ENCODE data around the gene CHMP4B.

Gene CHMP4B

GRCh38 chr20:33826270-33826897, 15.2 kb downstream of the CHMP4B start:
- H2BK120ac ChIP-seq (ENCODE audit: low read depth, low read length) = no peak overlapping the region
- H3K18ac ChIP-seq (ENCODE audit: low read length) = no peak overlapping the region
- H2BK15ac ChIP-seq (ENCODE audit: low read length) = no peak overlapping the region
- no peak overlapping the region for H3K27ac ChIP-seq (replicated peaks; ENCODE audit: low read length)
- no peak overlapping the region for H4K91ac ChIP-seq (ENCODE audit: low read depth, low read length, poor library complexity)
- no peaks in the 10 kb centered on the region for H3K9me3 ChIP-seq (replicated peaks in 1 of 2; ENCODE audit: control insufficient read depth in 2 of 2, insufficient read depth in 1 of 2, low read depth in 1 of 2, low read length in 2 of 2)
- no peaks in the 10 kb centered on the region for H3K27me3 ChIP-seq (ENCODE audit: control insufficient read depth in 3 of 3, insufficient read depth in 3 of 3, low read depth in 1 of 3, low read length in 3 of 3)
- H3K4me2 ChIP-seq (ENCODE audit: insufficient read depth, low read length, poor library complexity, severe bottlenecking) = no peak overlapping the region
- peaks cover 8% of the 10 kb centered on the region in 2 donors for H3K4me1 ChIP-seq (ENCODE audit: control insufficient read depth in 2 of 2, insufficient read depth in 1 of 2, low read depth in 1 of 2, low read length in 2 of 2)
- no peak overlapping the region for H3K9ac ChIP-seq (ENCODE audit: low read depth, low read length, poor library complexity)
- H2AFZ ChIP-seq (ENCODE audit: low read length) = no peak overlapping the region
- H2AK5ac ChIP-seq (ENCODE audit: low read depth, low read length) = no peak overlapping the region
- no peaks in the 10 kb centered on the region for H3K36me3 ChIP-seq (replicated peaks in 1 of 2; ENCODE audit: control insufficient read depth in 2 of 2, insufficient read depth in 2 of 2, low read length in 2 of 2)
- WGBS, 2 donors (ENCODE audit: extremely low coverage in 2 of 2, insufficient read length in 2 of 2, insufficient replicate concordance in 1 of 2) = no CpG with 5 or more reads among the region's 5 CpGs
- H3K14ac ChIP-seq (ENCODE audit: low read length) = no peak overlapping the region
- H4K8ac ChIP-seq (ENCODE audit: low read depth, low read length) = no peak overlapping the region
- no peak overlapping the region for H3K4me3 ChIP-seq (ENCODE audit: low read length in 2 of 2)
- H3K4ac ChIP-seq (ENCODE audit: low read length) = no peak overlapping the region
- no peak overlapping the region for H2BK12ac ChIP-seq (ENCODE audit: low read length)
- no peak overlapping the region for H2BK5ac ChIP-seq (ENCODE audit: low read length)
- H3K23ac ChIP-seq (ENCODE audit: low read depth, low read length, poor library complexity) = no peak overlapping the region
- DNase-seq (ENCODE audit: low spot score) = no peak
- peaks cover 2% of the 10 kb centered on the region for H3K79me1 ChIP-seq (ENCODE audit: low read depth, low read length)

DNA sequence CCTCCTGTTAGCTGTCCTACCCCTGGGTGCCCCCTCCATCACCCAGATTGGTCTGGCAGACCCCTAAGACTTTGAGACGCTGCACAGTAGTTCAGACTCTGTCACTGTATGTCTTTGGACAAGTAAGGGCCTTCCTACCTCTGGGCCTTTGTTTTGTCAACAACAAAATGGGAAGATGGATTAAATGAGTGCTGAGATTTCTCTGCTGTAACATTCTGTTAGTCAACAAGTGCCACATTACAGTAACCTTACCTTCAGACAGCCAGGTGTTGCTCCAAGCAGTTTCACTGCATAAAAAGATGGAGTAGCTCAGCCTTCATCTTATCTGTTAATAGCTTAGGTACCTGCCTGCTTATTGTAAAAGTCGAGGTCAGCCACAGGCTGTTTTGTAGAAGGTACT, 16.0 kb downstream of the CHMP4B start:
- Histone ChIP-seq H3K4ac (ENCODE audit: low read length) (no peak overlapping the region), H3K27me3 (ENCODE audit: control insufficient read depth in 3 of 3, insufficient read depth in 3 of 3, low read depth in 1 of 3, low read length in 3 of 3) (no peaks in the 10 kb centered on the region), H3K79me1 (ENCODE audit: low read depth, low read length) (peaks cover 2% of the 10 kb centered on the region), H3K4me1 (ENCODE audit: control insufficient read depth in 2 of 2, insufficient read depth in 1 of 2, low read depth in 1 of 2, low read length in 2 of 2) (peaks cover 12 to 15% of the 10 kb centered on the region in 2 donors), H2AFZ (ENCODE audit: low read length) (no peak overlapping the region), H3K4me3 (ENCODE audit: low read length in 2 of 2) (no peak overlapping the region), H3K14ac (ENCODE audit: low read length) (no peak overlapping the region), H3K36me3 (replicated peaks in 1 of 2; ENCODE audit: control insufficient read depth in 2 of 2, insufficient read depth in 2 of 2, low read length in 2 of 2) (no peaks in the 10 kb centered on the region), H3K27ac (replicated peaks; ENCODE audit: low read length) (no peak overlapping the region), H2BK12ac (ENCODE audit: low read length) (no peak overlapping the region), H2BK120ac (ENCODE audit: low read depth, low read length) (no peak overlapping the region), H2BK5ac (ENCODE audit: low read length) (no peak overlapping the region), H3K9me3 (replicated peaks in 1 of 2; ENCODE audit: control insufficient read depth in 2 of 2, insufficient read depth in 1 of 2, low read depth in 1 of 2, low read length in 2 of 2) (no peaks in the 10 kb centered on the region), H3K9ac (ENCODE audit: low read depth, low read length, poor library complexity) (no peak overlapping the region), H4K8ac (ENCODE audit: low read depth, low read length) (no peak overlapping the region), H4K91ac (ENCODE audit: low read depth, low read length, poor library complexity) (no peak overlapping the region), H2AK5ac (ENCODE audit: low read depth, low read length) (no peak overlapping the region), H2BK15ac (ENCODE audit: low read length) (no peak overlapping the region), H3K18ac (ENCODE audit: low read length) (no peak overlapping the region), H3K4me2 (ENCODE audit: insufficient read depth, low read length, poor library complexity, severe bottlenecking) (no peak overlapping the region), H3K23ac (ENCODE audit: low read depth, low read length, poor library complexity) (no peak overlapping the region)
- no CpG with 5 or more reads among the region's 2 CpGs for WGBS, 2 donors (ENCODE audit: extremely low coverage in 2 of 2, insufficient read length in 2 of 2, insufficient replicate concordance in 1 of 2)
- no peak for DNase-seq (ENCODE audit: low spot score)

DNA sequence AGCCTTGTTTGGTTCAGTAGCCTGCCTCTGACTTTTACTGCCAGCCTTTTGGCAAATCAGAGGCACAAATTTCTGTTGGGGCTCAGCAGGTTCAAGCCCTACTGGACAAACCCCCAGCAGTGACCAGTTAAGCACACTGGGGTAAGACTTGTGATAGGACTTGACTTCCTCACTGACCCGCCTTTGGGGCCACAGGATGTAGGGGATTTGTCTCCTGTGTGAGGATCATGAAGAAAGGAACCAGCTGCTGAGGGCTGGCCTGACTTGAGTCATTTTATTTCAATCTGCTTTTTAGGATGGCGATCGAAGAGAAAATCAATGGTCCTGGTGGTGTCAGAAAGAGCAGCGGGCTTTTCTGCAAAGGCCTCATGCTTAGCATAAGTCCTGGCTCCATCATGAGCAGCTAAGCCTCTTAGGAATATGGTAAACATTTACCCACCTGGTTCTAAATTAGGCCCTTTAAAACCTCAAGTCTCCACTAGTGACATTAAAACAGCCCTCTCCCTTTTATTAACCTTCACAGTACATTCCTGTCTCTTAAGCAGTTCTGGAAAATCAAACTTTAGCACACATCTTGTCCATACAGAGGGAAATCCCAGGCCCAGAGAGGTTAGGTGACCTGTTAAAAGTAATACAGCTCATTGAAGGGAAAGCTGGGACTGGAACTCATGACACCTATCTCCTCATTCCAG, 16.6 kb downstream of the CHMP4B start:
- Histone ChIP-seq H3K4me1 (ENCODE audit: control insufficient read depth in 2 of 2, insufficient read depth in 1 of 2, low read depth in 1 of 2, low read length in 2 of 2) (peaks cover 13 to 20% of the 10 kb centered on the region in 2 donors), H3K9me3 (replicated peaks in 1 of 2; ENCODE audit: control insufficient read depth in 2 of 2, insufficient read depth in 1 of 2, low read depth in 1 of 2, low read length in 2 of 2) (no peaks in the 10 kb centered on the region), H3K4me2 (ENCODE audit: insufficient read depth, low read length, poor library complexity, severe bottlenecking) (no peak overlapping the region), H4K8ac (ENCODE audit: low read depth, low read length) (no peak overlapping the region), H2BK5ac (ENCODE audit: low read length) (no peak overlapping the region), H3K27ac (replicated peaks; ENCODE audit: low read length) (no peak overlapping the region), H3K18ac (ENCODE audit: low read length) (no peak overlapping the region), H2AK5ac (ENCODE audit: low read depth, low read length) (no peak overlapping the region), H3K9ac (ENCODE audit: low read depth, low read length, poor library complexity) (no peak overlapping the region), H2BK15ac (ENCODE audit: low read length) (no peak overlapping the region), H4K91ac (ENCODE audit: low read depth, low read length, poor library complexity) (no peak overlapping the region), H3K14ac (ENCODE audit: low read length) (no peak overlapping the region), H2BK120ac (ENCODE audit: low read depth, low read length) (no peak overlapping the region), H2BK12ac (ENCODE audit: low read length) (no peak overlapping the region), H3K36me3 (replicated peaks in 1 of 2; ENCODE audit: control insufficient read depth in 2 of 2, insufficient read depth in 2 of 2, low read length in 2 of 2) (no peaks in the 10 kb centered on the region), H3K27me3 (ENCODE audit: control insufficient read depth in 3 of 3, insufficient read depth in 3 of 3, low read depth in 1 of 3, low read length in 3 of 3) (no peaks in the 10 kb centered on the region), H3K23ac (ENCODE audit: low read depth, low read length, poor library complexity) (no peak overlapping the region), H2AFZ (ENCODE audit: low read length) (no peak overlapping the region), H3K4me3 (ENCODE audit: low read length in 2 of 2) (no peak overlapping the region), H3K79me1 (ENCODE audit: low read depth, low read length) (peaks cover 2% of the 10 kb centered on the region), H3K4ac (ENCODE audit: low read length) (no peak overlapping the region)
- no CpG with 5 or more reads among the region's 4 CpGs for WGBS, 2 donors (ENCODE audit: extremely low coverage in 2 of 2, insufficient read length in 2 of 2, insufficient replicate concordance in 1 of 2)
- DNase-seq (ENCODE audit: low spot score) = no peak

DNA sequence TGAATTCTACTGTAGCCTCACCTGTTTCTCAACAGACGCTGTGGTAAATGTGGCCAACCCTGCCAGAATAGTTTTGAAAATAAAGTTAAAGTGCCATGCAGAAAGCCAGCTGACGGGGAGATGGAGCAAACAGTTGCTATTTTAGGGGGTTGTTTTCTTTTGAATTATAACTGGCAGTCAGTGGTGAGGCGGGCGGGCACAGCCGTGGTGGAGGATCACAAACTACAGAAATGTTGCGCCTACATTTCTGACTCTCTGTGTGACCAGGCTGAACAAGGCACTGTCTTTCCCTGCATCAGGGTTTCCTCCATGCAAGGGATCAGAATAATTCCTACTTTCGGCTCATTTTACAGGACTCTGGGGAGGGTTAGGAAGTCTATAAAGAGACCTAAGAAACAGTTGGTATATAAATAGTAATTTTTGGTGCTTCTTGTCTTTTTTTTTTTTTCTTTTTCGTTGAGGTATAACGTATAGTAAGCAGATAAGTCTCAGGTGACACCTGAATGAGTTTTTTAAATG, 17.2 kb downstream of the CHMP4B start:
- Histone ChIP-seq H3K79me1 (ENCODE audit: low read depth, low read length) (peaks cover 4% of the 10 kb centered on the region), H2AFZ (ENCODE audit: low read length) (no peak overlapping the region), H3K9ac (ENCODE audit: low read depth, low read length, poor library complexity) (no peak overlapping the region), H2BK15ac (ENCODE audit: low read length) (no peak overlapping the region), H3K14ac (ENCODE audit: low read length) (no peak overlapping the region), H4K91ac (ENCODE audit: low read depth, low read length, poor library complexity) (no peak overlapping the region), H4K8ac (ENCODE audit: low read depth, low read length) (no peak overlapping the region), H2BK120ac (ENCODE audit: low read depth, low read length) (no peak overlapping the region), H2BK5ac (ENCODE audit: low read length) (no peak overlapping the region), H3K4ac (ENCODE audit: low read length) (no peak overlapping the region), H3K27me3 (ENCODE audit: control insufficient read depth in 3 of 3, insufficient read depth in 3 of 3, low read depth in 1 of 3, low read length in 3 of 3) (no peaks in the 10 kb centered on the region), H3K36me3 (replicated peaks in 1 of 2; ENCODE audit: control insufficient read depth in 2 of 2, insufficient read depth in 2 of 2, low read length in 2 of 2) (no peaks in the 10 kb centered on the region), H3K27ac (replicated peaks; ENCODE audit: low read length) (no peak overlapping the region), H2AK5ac (ENCODE audit: low read depth, low read length) (no peak overlapping the region), H3K9me3 (replicated peaks in 1 of 2; ENCODE audit: control insufficient read depth in 2 of 2, insufficient read depth in 1 of 2, low read depth in 1 of 2, low read length in 2 of 2) (no peaks in the 10 kb centered on the region), H3K4me1 (ENCODE audit: control insufficient read depth in 2 of 2, insufficient read depth in 1 of 2, low read depth in 1 of 2, low read length in 2 of 2) (peaks cover 16 to 25% of the 10 kb centered on the region in 2 donors), H3K18ac (ENCODE audit: low read length) (no peak overlapping the region), H3K4me2 (ENCODE audit: insufficient read depth, low read length, poor library complexity, severe bottlenecking) (no peak overlapping the region), H3K4me3 (ENCODE audit: low read length in 2 of 2) (no peak overlapping the region), H3K23ac (ENCODE audit: low read depth, low read length, poor library complexity) (no peak overlapping the region), H2BK12ac (ENCODE audit: low read length) (no peak overlapping the region)
- no CpG with 5 or more reads among the region's 9 CpGs for WGBS, 2 donors (ENCODE audit: extremely low coverage in 2 of 2, insufficient read length in 2 of 2, insufficient replicate concordance in 1 of 2)
- DNase-seq (ENCODE audit: low spot score) = no peak
